ENCODE data around the gene OR9G4.

The OR9G4 gene

DNA sequence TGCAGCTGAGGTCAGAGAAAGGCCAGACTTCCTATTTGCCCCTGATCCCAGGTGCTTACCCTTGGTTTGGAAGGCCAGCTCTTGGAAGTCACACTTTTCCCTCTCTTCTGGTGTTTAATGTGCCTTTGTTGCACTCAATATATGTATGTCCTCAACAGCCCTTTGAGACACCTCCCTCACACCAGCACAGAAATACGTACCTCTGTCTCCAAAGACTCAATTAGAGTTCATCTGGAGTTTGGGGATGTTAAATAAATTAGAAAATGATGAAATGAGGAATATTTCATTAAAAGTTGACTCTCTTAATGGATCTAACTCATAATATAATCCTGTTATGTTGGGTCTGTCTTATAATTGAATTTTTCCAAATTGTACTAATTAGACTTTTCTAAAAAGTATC is at the start of gene OR9G4:
OR9G4 (minus strand) TSS at position 101 of the 400 bp plus-strand sequence. CDS start 4,931 bp downstream, outside the sequence.
- DNase-seq (ENCODE audit: low read depth) = no peak

DNA sequence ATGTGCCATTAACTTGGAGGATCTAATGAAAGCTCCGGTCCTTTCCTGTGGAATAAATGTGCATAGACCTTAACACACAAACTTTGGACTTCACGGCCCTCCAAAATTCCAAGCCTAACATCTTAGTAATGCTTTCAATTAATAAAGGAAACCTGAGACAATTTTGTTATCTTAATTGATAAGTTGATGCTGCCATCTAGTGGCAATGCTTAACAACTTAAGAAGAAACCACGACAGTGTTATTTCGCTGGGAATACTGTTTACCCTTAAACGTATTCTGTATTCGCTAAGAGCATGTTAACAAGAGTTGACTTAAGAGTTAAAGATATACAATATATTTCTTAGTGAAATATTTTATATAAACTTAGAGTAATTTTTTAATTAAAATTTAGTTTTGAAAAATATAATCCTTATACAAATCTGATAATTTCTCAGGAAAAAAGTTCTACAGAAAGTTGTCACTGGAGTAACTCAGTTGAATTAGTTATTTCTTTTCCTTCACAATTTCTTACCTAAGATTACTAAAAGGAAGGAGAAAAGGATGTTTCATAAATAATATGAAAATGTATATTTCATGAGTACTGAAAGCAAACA is 35.0 kb upstream of the OR9G4 start:
- peak; percentile 1 for DNase-seq (ENCODE audit: low read depth)

- DNase-seq (ENCODE audit: low read depth) = no peak
These were observed 33.8 kb upstream of the OR9G4 start for GRCh38 chr11:56782167-56782847.

- DNase-seq (ENCODE audit: low read depth) = no peak
These were observed 28.3 kb upstream of the OR9G4 start for GRCh38 chr11:56776809-56777208.

GRCh38 chr11:56764976-56765375 is 16.5 kb upstream of the OR9G4 start:
- no peak for DNase-seq (ENCODE audit: low read depth)

DNA sequence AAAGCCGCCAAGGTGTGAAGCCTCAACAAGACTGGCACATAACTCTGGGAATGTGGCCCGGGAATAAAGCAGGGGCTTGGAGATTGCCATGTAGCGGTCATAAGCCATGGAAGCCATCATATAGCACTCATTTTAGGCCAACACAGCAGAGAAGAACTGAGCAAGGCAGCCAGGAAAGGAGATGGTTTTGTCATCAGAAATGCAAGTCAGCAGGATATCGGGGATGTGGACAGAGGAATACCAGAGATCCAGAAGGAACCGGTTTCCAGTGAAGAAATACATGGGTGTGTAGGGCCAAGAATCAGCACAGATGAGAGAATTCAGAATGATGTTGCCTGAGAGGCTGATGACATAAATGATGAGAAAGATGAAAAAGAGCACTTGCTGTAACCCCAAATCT is 3.0 kb upstream of the OR9G4 start:
- DNase-seq (ENCODE audit: low read depth) = no peak

DNA sequence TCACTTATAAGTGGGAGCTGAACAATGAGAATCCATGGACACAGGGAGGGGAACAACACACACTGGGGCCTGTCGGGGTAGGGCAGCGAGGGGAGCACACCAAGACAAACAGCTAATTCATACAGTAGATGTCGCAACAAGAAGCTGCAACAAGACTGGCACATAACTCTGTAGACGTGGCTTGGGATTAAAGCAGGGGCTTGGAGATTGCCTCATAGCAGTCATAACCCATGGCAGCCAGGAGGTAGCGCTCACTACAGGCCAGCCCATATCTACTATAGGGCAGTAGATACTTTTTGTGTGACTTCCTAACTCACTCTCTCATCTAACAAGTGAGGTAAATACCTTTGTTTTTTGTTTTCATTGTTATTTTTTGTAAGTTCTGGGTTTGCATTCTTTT is 1.7 kb upstream of the OR9G4 start:
- DNase-seq (ENCODE audit: low read depth) = no peak

- DNase-seq (ENCODE audit: low read depth) = no peak
These were observed 7.6 kb downstream of the OR9G4 start for GRCh38 chr11:56740886-56741285.

DNA sequence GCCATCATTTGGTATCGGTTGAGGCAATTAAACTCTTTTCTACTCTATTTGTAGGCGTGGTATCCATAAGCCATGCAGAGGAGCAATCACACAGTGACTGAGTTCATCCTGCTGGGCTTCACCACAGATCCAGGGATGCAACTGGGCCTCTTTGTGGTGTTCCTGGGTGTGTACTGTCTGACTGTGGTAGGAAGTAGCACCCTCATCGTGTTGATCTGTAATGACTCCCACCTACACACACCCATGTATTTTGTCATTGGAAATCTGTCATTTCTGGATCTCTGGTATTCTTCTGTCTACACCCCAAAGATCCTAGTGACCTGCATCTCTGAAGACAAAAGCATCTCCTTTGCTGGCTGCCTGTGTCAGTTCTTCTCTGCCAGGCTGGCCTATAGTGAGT is 8.4 kb downstream of the OR9G4 start:
- DNase-seq (ENCODE audit: low read depth) = no peak

- no peak for DNase-seq (ENCODE audit: low read depth)
These were observed 28.0 kb downstream of the OR9G4 start for GRCh38 chr11:56720513-56720912.

DNA sequence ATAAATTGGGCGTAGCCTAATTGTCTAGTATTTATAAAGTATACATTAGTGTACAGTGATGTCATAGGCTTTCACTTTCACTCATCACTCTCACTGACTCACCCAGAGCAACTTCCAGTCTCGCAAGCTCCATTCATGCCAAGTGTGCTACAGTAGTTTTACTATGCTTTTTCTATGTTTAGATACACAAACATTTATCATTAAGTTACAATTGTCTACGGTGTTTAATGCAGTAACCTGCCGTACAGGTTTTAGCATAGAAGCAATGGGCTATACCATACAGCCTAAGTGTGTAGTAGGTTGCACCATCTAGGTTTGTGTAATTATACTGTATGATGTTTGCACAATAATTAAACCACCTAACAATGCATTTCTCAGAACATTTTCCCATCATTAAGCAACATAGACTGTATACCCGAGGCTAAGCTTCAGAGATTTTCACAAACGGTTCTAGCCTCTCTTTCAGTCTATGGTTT is 32.1 kb downstream of the OR9G4 start:
- DNase-seq (ENCODE audit: low read depth) = no peak

GRCh38 chr11:56714206-56714605 is 34.3 kb downstream of the OR9G4 start:
- DNase-seq (ENCODE audit: low read depth) = no peak

GRCh38 chr11:56706486-56706885 is 42.0 kb downstream of the OR9G4 start:
- DNase-seq (ENCODE audit: low read depth) = no peak

- DNase-seq (ENCODE audit: low read depth) = no peak
These were observed 42.6 kb downstream of the OR9G4 start for GRCh38 chr11:56705784-56706396.

DNA sequence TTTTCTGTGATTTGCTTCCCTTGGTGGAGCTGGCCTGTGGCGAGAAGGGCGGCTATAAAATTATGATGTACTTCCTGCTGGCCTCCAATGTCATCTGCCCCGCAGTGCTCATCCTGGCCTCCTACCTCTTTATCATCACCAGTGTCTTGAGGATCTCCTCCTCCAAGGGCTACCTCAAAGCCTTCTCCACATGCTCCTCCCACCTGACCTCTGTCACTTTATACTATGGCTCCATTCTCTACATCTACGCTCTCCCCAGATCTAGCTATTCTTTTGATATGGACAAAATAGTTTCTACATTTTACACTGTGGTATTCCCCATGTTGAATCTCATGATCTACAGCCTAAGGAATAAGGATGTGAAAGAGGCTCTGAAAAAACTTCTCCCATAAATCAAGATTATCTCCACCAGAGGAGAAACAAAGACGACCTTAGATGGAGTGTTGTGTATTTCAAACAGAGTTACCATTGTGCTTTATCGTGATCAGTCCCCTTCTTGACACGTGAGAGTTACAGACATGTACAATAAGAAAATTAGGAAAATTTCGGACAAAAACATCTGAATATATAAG is 47.5 kb downstream of the OR9G4 start:
- DNase-seq (ENCODE audit: low read depth) = no peak

GRCh38 chr11:56700242-56700913 is 48.1 kb downstream of the OR9G4 start:
- no peak for DNase-seq (ENCODE audit: low read depth)

DNA sequence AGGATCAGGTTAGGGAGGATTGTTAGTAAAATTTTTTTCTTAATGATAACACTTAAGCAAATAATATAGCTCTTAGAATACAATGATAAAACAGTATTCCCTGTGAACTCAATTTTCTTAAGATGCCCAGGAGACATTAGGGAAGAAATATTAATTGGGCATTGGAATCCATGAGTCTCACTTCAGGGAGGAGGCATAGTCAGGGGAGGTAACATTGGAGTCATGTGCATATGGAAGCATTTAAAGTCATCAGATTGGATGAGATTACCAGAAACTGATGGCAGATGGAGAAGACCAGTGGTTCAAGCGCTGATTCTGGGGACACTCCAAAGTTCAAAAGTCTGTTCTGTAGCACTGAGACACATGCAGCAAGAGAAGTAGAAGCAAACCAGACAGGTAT is 49.7 kb downstream of the OR9G4 start, which contains the start of gene OR9G1:
OR9G1 (plus strand) TSS at position 301 of the 400 bp plus-strand sequence. CDS start 1,293 bp downstream, outside the sequence.
- DNase-seq (ENCODE audit: low read depth) = no peak

DNA sequence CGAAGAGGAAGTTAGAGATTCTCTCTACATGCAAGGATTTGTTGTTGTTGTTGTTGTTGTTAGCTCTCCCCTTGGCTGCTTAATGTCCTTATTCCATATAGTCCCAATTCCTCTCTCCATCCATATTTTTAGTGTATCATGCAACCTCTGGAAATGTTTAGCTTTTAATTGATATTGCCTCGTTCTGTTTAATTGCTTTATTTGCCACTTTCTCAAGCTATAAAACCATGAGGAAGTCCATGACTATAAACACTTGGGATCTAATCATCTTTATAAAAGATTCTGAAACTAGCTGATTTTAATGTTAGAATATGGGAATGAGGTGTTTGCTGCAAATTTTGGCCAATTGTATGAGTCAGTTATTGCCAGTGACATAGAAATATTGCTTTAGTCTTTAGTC is 55.1 kb downstream of the OR9G4 start:
- DNase-seq (ENCODE audit: low read depth) = no peak

Measured in CMK (cell line).